ENCODE data around the gene DMC1. TPM values are rescaled to one million over a fixed set of nuclear protein-coding genes. Genes with fewer than 3 reads are reported as not detected.

The DMC1 gene
- total RNA-seq, 4 donors from 2014 or later = 2.9 to 5.1 TPM; not detected in 2

- no peak for TF ChIP-seq CTCF (IDR thresholded peaks at IDR 0.05; ENCODE audit: low read depth)
Measured at GRCh38 chr22:38610234-38610633, 40.3 kb upstream of the DMC1 start.

GRCh38 chr22:38608992-38609750 is 39.2 kb upstream of the DMC1 start:
- TF ChIP-seq CTCF (IDR thresholded peaks at IDR 0.05; ENCODE audit: low read depth) = no peak

GRCh38 chr22:38607680-38608079 is 37.7 kb upstream of the DMC1 start:
- TF ChIP-seq CTCF (IDR thresholded peaks at IDR 0.05; ENCODE audit: low read depth) = no peak

- TF ChIP-seq CTCF (IDR thresholded peaks at IDR 0.05; ENCODE audit: low read depth) = no peak
Measured at GRCh38 chr22:38602166-38602565, 32.2 kb upstream of the DMC1 start.

GRCh38 chr22:38601221-38601764 is 31.3 kb upstream of the DMC1 start:
- TF ChIP-seq CTCF (IDR thresholded peaks at IDR 0.05; ENCODE audit: low read depth) = no peak

GRCh38 chr22:38599466-38599865 is 29.5 kb upstream of the DMC1 start:
- no peak for TF ChIP-seq CTCF (IDR thresholded peaks at IDR 0.05; ENCODE audit: low read depth)

GRCh38 chr22:38578505-38578904 is 8.5 kb upstream of the DMC1 start:
- no peak for TF ChIP-seq CTCF (IDR thresholded peaks at IDR 0.05; ENCODE audit: low read depth)
